DOHH2 (cell line): ENCODE measurements around the gene CNTN5.

Experiments used
- H3F3A ChIP-seq: fragments of 200-600 bp; sonication (generic), shearing (Covaris generic); 2 replicates; pipeline ENCODE4 v1.6.0; 2016; ENCODE audit warnings: antibody characterized with exemption, mild to moderate bottlenecking; ENCODE audit not compliant: control insufficient read depth, insufficient read depth
- H3K27ac ChIP-seq: fragments of 200-600 bp; sonication (generic); 2 replicates; pipeline ENCODE4 v1.5.1; 2014; ENCODE audit warnings: low read depth, mild to moderate bottlenecking, low read length, moderate library complexity
- H3K27me3 ChIP-seq: fragments of 200-600 bp; sonication (generic); 2 replicates; pipeline ENCODE4 v1.6.1; 2014; ENCODE audit warnings: mild to moderate bottlenecking, low read length, mixed read lengths; ENCODE audit not compliant: control insufficient read depth
- H3K36me3 ChIP-seq: fragments of 200-600 bp; sonication (generic); 2 replicates; pipeline ENCODE4 v1.6.1; 2014; ENCODE audit warnings: mild to moderate bottlenecking, low read length, moderate library complexity, mixed read lengths; ENCODE audit not compliant: control insufficient read depth
- H3K4me1 ChIP-seq: fragments of 200-600 bp; sonication (generic); 2 replicates; pipeline ENCODE4 v1.6.1; 2014; ENCODE audit warnings: mild to moderate bottlenecking, low read length, mixed read lengths; ENCODE audit not compliant: control insufficient read depth
- H3K4me2 ChIP-seq: fragments of 200-600 bp; sonication (generic); 2 replicates; pipeline ENCODE4 v1.6.0; 2014; ENCODE audit warnings: mild to moderate bottlenecking, low read length, moderate library complexity
- H3K4me3 ChIP-seq: fragments of 200-600 bp; sonication (generic); 2 replicates; pipeline ENCODE4 v1.5.1; 2014; ENCODE audit warnings: mild to moderate bottlenecking, low read length, mixed read lengths
- H3K79me2 ChIP-seq: fragments of 200-600 bp; sonication (generic); 2 replicates; pipeline ENCODE4 v1.6.1; 2014; ENCODE audit warnings: mild to moderate bottlenecking, low read length, mixed read lengths; ENCODE audit not compliant: control insufficient read depth
- H3K9me2 ChIP-seq: fragments of 200-600 bp; sonication (generic); replicated peaks from 2 replicates; pipeline ENCODE4 v1.6.1; 2014; ENCODE audit warnings: mild to moderate bottlenecking, low read length, mixed read lengths; ENCODE audit not compliant: control insufficient read depth
- H3K9me3 ChIP-seq: fragments of 200-600 bp; sonication (generic); 2 replicates; pipeline ENCODE4 v1.6.1; 2014; ENCODE audit warnings: antibody characterized with exemption, low read length, mixed read lengths; ENCODE audit not compliant: control insufficient read depth, insufficient read depth
- H4K20me1 ChIP-seq: fragments of 200-600 bp; sonication (generic); 2 replicates; pipeline ENCODE4 v1.6.0; 2014; ENCODE audit warnings: low read depth, mild to moderate bottlenecking, antibody characterized with exemption, low read length, moderate library complexity; ENCODE audit not compliant: control insufficient read depth, insufficient read depth
- CTCF ChIP-seq: fragments of 200-600 bp; sonication (generic); IDR thresholded peaks from one replicate; pipeline ENCODE4 v1.5.1; 2014; ENCODE audit warnings: antibody characterized with exemption, mild to moderate bottlenecking, low read depth, low read length; ENCODE audit not compliant: poor library complexity, severe bottlenecking
- EZH2phosphoT487 ChIP-seq: fragments of 200-600 bp; sonication (generic); IDR thresholded peaks from 2 replicates; pipeline ENCODE4 v1.6.1; 2017; ENCODE audit warnings: borderline replicate concordance, mild to moderate bottlenecking, antibody characterized with exemption, low read length, moderate library complexity, mixed read lengths

Gene CNTN5

GRCh38 chr11:100105255-100105981, 1084.7 kb downstream of the CNTN5 start:
- Histone ChIP-seq H3K9me3 (no peaks in the 10 kb centered on the region), H3F3A (no peaks in the 10 kb centered on the region), H3K9me2 (no peaks in the 10 kb centered on the region), H3K4me3 (no peak overlapping the region), H3K79me2 (no peaks in the 10 kb centered on the region), H3K27me3 (no peaks in the 10 kb centered on the region), H3K4me1 (no peaks in the 10 kb centered on the region), H4K20me1 (no peaks in the 10 kb centered on the region), H3K4me2 (no peak overlapping the region), H3K36me3 (no peaks in the 10 kb centered on the region), H3K27ac (no peak overlapping the region)
- TF ChIP-seq CTCF, result no peak
- no peak for TF ChIP-seq EZH2phosphoT487

DNA sequence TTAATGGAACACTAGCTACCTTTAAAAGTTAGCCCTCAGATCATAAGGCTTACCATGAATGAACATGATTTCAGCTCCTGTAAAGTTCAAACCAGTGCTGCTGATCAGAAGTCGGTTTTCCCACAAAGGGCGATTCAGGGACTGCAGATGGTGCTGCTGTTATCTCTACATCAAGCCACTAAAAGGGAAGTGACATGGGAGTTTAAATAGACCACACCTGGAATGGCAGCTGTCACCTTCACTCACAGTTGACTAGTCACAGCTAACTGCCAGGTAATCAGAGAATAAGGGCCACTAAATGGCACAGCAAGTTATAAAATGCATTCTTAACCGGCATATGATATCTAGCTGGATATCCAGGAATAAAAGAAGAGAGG, 1085.2 kb downstream of the CNTN5 start:
- no peak overlapping the region for H3K4me2 ChIP-seq
- TF ChIP-seq EZH2phosphoT487 (no peak), CTCF (no peak)
- H3K27me3 ChIP-seq, result no peaks in the 10 kb centered on the region
- H3K36me3 ChIP-seq, result no peaks in the 10 kb centered on the region
- H3F3A ChIP-seq, result no peaks in the 10 kb centered on the region
- H4K20me1 ChIP-seq, result no peaks in the 10 kb centered on the region
- no peaks in the 10 kb centered on the region for H3K4me1 ChIP-seq
- H3K9me3 ChIP-seq, result no peaks in the 10 kb centered on the region
- H3K9me2 ChIP-seq, result no peaks in the 10 kb centered on the region
- H3K79me2 ChIP-seq, result no peaks in the 10 kb centered on the region
- no peak overlapping the region for H3K27ac ChIP-seq
- no peak overlapping the region for H3K4me3 ChIP-seq

- Histone ChIP-seq H4K20me1 (no peaks in the 10 kb centered on the region), H3K36me3 (no peaks in the 10 kb centered on the region), H3K4me2 (no peak overlapping the region), H3K27ac (no peak overlapping the region), H3K9me2 (no peaks in the 10 kb centered on the region), H3K79me2 (no peaks in the 10 kb centered on the region), H3K9me3 (no peaks in the 10 kb centered on the region), H3K4me3 (no peak overlapping the region), H3F3A (no peaks in the 10 kb centered on the region), H3K27me3 (no peaks in the 10 kb centered on the region), H3K4me1 (no peaks in the 10 kb centered on the region)
- TF ChIP-seq CTCF, result no peak
- no peak for TF ChIP-seq EZH2phosphoT487
Measured at GRCh38 chr11:100119176-100119575, 1098.4 kb downstream of the CNTN5 start.
